H9 (cell line): ENCODE measurements around the gene RPS8. TPM values are rescaled to one million over a fixed set of nuclear protein-coding genes. Genes with fewer than 3 reads are reported as not detected.

Experiments used
- DNase-seq: peaks from one replicate; pipeline ENCODE4 v3.0.0-alpha.2; 2017
- H2AFZ ChIP-seq: one replicate; pipeline ENCODE4 v1.6.1; 2013; ENCODE audit warnings: mild to moderate bottlenecking, low read length, control low read depth, moderate library complexity
- H2AK5ac ChIP-seq: 2 replicates; pipeline ENCODE4 v1.6.1; 2013; ENCODE audit warnings: low read length, control low read depth, mixed read lengths; ENCODE audit not compliant: insufficient read length
- H2BK120ac ChIP-seq: one replicate; pipeline ENCODE4 v1.6.1; 2013; ENCODE audit warnings: low read depth, mild to moderate bottlenecking, low read length, control low read depth, inconsistent platforms; ENCODE audit not compliant: poor library complexity, severe bottlenecking
- H2BK12ac ChIP-seq: 2 replicates; pipeline ENCODE4 v1.6.1; 2013; ENCODE audit warnings: low read length, control low read depth, mixed read lengths, low read depth; ENCODE audit not compliant: insufficient read length
- H2BK15ac ChIP-seq: 2 replicates; pipeline ENCODE4 v1.6.1; 2013; ENCODE audit warnings: low read depth, low read length, control low read depth
- H2BK20ac ChIP-seq: one replicate; pipeline ENCODE4 v1.6.1; 2013; ENCODE audit warnings: low read depth, mild to moderate bottlenecking, low read length, control low read depth, inconsistent platforms; ENCODE audit not compliant: poor library complexity, severe bottlenecking
- H2BK5ac ChIP-seq: 2 replicates; pipeline ENCODE4 v1.6.1; 2013; ENCODE audit warnings: low read length, control low read depth, mixed read lengths; ENCODE audit not compliant: insufficient read length
- H3K14ac ChIP-seq: 2 replicates; pipeline ENCODE4 v1.6.1; 2013; ENCODE audit warnings: low read length, control low read depth; ENCODE audit not compliant: insufficient read depth
- H3K18ac ChIP-seq: 2 replicates; pipeline ENCODE4 v1.6.1; 2013; ENCODE audit warnings: low read depth, mild to moderate bottlenecking, mixed read lengths, low read length, control low read depth; ENCODE audit not compliant: insufficient read length
- H3K23ac ChIP-seq: 2 replicates; pipeline ENCODE4 v1.6.1; 2013; ENCODE audit warnings: low read length, control low read depth, mixed read lengths, low read depth; ENCODE audit not compliant: insufficient read length
- H3K23me2 ChIP-seq: 2 replicates; pipeline ENCODE4 v1.6.1; 2013; ENCODE audit warnings: low read depth, mild to moderate bottlenecking, mixed read lengths, low read length, control low read depth; ENCODE audit not compliant: insufficient read length, poor library complexity, severe bottlenecking
- H3K27ac ChIP-seq: 2 replicates; pipeline ENCODE4 v1.5.1; 2013; ENCODE audit warnings: low read length, control low read depth, mixed read lengths, low read depth; ENCODE audit not compliant: insufficient read length
- H3K27me3 ChIP-seq: 2 replicates; pipeline ENCODE4 v1.6.1; 2013; ENCODE audit warnings: low read length, control low read depth, inconsistent platforms; ENCODE audit not compliant: insufficient read depth
- H3K4ac ChIP-seq: 2 replicates; pipeline ENCODE4 v1.6.1; 2013; ENCODE audit warnings: low read depth, mild to moderate bottlenecking, control low read depth, inconsistent platforms, low read length, moderate library complexity
- H3K4me1 ChIP-seq: 2 replicates; pipeline ENCODE4 v1.6.1; 2013; ENCODE audit warnings: low read length, control low read depth, inconsistent platforms; ENCODE audit not compliant: insufficient read depth
- H3K4me2 ChIP-seq: 2 replicates; pipeline ENCODE4 v1.6.1; 2013; ENCODE audit warnings: low read length, control low read depth, mixed read lengths; ENCODE audit not compliant: insufficient read length, insufficient read depth
- H3K56ac ChIP-seq: 2 replicates; pipeline ENCODE4 v1.6.1; 2013; ENCODE audit warnings: low read depth, mild to moderate bottlenecking, mixed read lengths, low read length, control low read depth; ENCODE audit not compliant: insufficient read length
- H3K79me1 ChIP-seq: 2 replicates; pipeline ENCODE4 v1.6.1; 2013; ENCODE audit warnings: low read depth, mild to moderate bottlenecking, moderate library complexity, low read length, control low read depth, inconsistent platforms; ENCODE audit not compliant: insufficient read depth, poor library complexity, severe bottlenecking
- H3K79me2 ChIP-seq: 2 replicates; pipeline ENCODE4 v1.6.1; 2013; ENCODE audit warnings: low read length, control low read depth, inconsistent platforms; ENCODE audit not compliant: insufficient read depth
- H3K9ac ChIP-seq: 2 replicates; pipeline ENCODE4 v1.6.1; 2013; ENCODE audit warnings: low read length, control low read depth, mixed read lengths; ENCODE audit not compliant: insufficient read length; ENCODE audit errors: extremely low read depth
- H3K9me3 ChIP-seq: one replicate; pipeline ENCODE4 v1.6.1; 2013; ENCODE audit warnings: low read depth, low read length, inconsistent platforms; ENCODE audit not compliant: control insufficient read depth
- H3T11ph ChIP-seq: one replicate; pipeline ENCODE4 v1.6.1; 2013; ENCODE audit warnings: mild to moderate bottlenecking, low read length, control low read depth, inconsistent platforms
- H4K20me1 ChIP-seq: one replicate; pipeline ENCODE4 v1.6.1; 2013; ENCODE audit not compliant: control insufficient read depth, insufficient read length, insufficient read depth
- H4K5ac ChIP-seq: 2 replicates; pipeline ENCODE4 v1.6.1; 2013; ENCODE audit warnings: low read depth, mild to moderate bottlenecking, mixed read lengths, low read length, control low read depth; ENCODE audit not compliant: insufficient read length
- H4K8ac ChIP-seq: replicated peaks from 2 replicates; pipeline ENCODE4 v1.6.1; 2013; ENCODE audit warnings: low read length, control low read depth, mixed read lengths, low read depth; ENCODE audit not compliant: insufficient read length
- H4K91ac ChIP-seq: 2 replicates; pipeline ENCODE4 v1.6.1; 2013; ENCODE audit warnings: low read depth, mild to moderate bottlenecking, moderate library complexity, mixed read lengths, low read length, control low read depth; ENCODE audit not compliant: insufficient read length
- H3K27ac Mint-ChIP-seq, 3 experiments: 2 replicates in 2 of 3; 3 replicates in 1 of 3; pipeline ENCODE4 v1.8.0; 2020 to 2021; ENCODE audit warnings: mixed read lengths in 3 of 3, mild to moderate bottlenecking in 1 of 3, moderate library complexity in 1 of 3
- H3K27me3 Mint-ChIP-seq: 2 replicates; pipeline ENCODE4 v1.8.0; 2021; ENCODE audit warnings: low read depth, mild to moderate bottlenecking, moderate library complexity, mixed read lengths
- H3K36me3 Mint-ChIP-seq, 3 experiments: 2 replicates in 2 of 3; 3 replicates in 1 of 3; pipeline ENCODE4 v1.8.0; 2020 to 2021; ENCODE audit warnings: low read depth in 3 of 3, mixed read lengths in 3 of 3; ENCODE audit not compliant: insufficient read depth in 1 of 3
- H3K4me1 Mint-ChIP-seq, 2 experiments: 2 replicates each; pipeline ENCODE4 v1.8.0; 2020; ENCODE audit warnings: mixed read lengths in 2 of 2
- H3K4me3 Mint-ChIP-seq, 2 experiments: 2 replicates in 1 of 2; 3 replicates in 1 of 2; pipeline ENCODE4 v1.8.0; 2020 to 2021; ENCODE audit warnings: mild to moderate bottlenecking in 2 of 2, mixed read lengths in 2 of 2, moderate library complexity in 1 of 2
- H3K9me3 Mint-ChIP-seq, 2 experiments: 2 replicates in 1 of 2; 3 replicates in 1 of 2; pipeline ENCODE4 v1.8.0; 2020; ENCODE audit warnings: mild to moderate bottlenecking in 2 of 2, mixed read lengths in 2 of 2, moderate library complexity in 1 of 2
- WGBS: extraction: QIAGEN DNeasy Blood & Tissue Kit; methylation state at CpG from one replicate; pipeline ENCODE4 v1.1.7; 2013; ENCODE audit warnings: missing lambda C conversion rate, low lambda C conversion rate, mixed read lengths; ENCODE audit not compliant: insufficient read length; ENCODE audit errors: extremely low coverage; 5-methylcytosine and 5-hydroxymethylcytosine counted together
- total RNA-seq: library from RNA; stranded (reverse); gene quantifications from 2 replicates; pipeline ENCODE4 v1.2.1, GENCODE V29; 2021
- TF ChIP-seq, protein P1 (sequence below): fragments of 200-600 bp; sonication (generic); conservative IDR thresholded peaks from 3 replicates; pipeline ENCODE4 v1.8.0; 2021; ENCODE audit warnings: antibody characterized with exemption, mild to moderate bottlenecking

RPS8 gene
- total RNA-seq, 1 experiment from 2014 or later: 2,591 TPM

GRCh38 chr1:44775930-44776729 is 790 bp downstream of the RPS8 start:
- H2AK5ac ChIP-seq: peak overlapping the region; percentile 13
- H3K9me3 ChIP-seq: no peaks in the 10 kb centered on the region
- WGBS: no CpG with 5 or more reads among the region's 36 CpGs
- peaks cover 17% of the 10 kb centered on the region; the same call in 1 of the 2 replicates for H3K79me2 ChIP-seq
- H3K27ac Mint-ChIP-seq: peak overlapping the region; percentile 91 to 97 (median 94)
- no peak overlapping the region for H3K27ac ChIP-seq
- H4K20me1 ChIP-seq: peaks cover 4% of the 10 kb centered on the region
- H3K4me3 Mint-ChIP-seq: peak overlapping the region; percentile 81 to 95
- peaks cover 18 to 22% of the 10 kb centered on the region in 2 experiments for H3K4me1 Mint-ChIP-seq
- H3K4me2 ChIP-seq: peak overlapping the region; percentile 99
- no peak overlapping the region for H2BK20ac ChIP-seq
- H3K9me3 Mint-ChIP-seq: 0 out of 5 replicates have a peak, but pooled peaks cover 0 to 4% of the 10 kb centered on the region in 2 experiments
- TF ChIP-seq, protein P1, sequence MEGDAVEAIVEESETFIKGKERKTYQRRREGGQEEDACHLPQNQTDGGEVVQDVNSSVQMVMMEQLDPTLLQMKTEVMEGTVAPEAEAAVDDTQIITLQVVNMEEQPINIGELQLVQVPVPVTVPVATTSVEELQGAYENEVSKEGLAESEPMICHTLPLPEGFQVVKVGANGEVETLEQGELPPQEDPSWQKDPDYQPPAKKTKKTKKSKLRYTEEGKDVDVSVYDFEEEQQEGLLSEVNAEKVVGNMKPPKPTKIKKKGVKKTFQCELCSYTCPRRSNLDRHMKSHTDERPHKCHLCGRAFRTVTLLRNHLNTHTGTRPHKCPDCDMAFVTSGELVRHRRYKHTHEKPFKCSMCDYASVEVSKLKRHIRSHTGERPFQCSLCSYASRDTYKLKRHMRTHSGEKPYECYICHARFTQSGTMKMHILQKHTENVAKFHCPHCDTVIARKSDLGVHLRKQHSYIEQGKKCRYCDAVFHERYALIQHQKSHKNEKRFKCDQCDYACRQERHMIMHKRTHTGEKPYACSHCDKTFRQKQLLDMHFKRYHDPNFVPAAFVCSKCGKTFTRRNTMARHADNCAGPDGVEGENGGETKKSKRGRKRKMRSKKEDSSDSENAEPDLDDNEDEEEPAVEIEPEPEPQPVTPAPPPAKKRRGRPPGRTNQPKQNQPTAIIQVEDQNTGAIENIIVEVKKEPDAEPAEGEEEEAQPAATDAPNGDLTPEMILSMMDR: no peak
- H2BK120ac ChIP-seq: no peak overlapping the region
- H3K14ac ChIP-seq: peak overlapping the region; percentile 94
- no peak overlapping the region for H2AFZ ChIP-seq
- peak overlapping the region; percentile 83 for H3K18ac ChIP-seq
- H3K4me1 ChIP-seq: no peaks in the 10 kb centered on the region
- H3K27me3 ChIP-seq: no peaks in the 10 kb centered on the region
- H2BK15ac ChIP-seq: no peak overlapping the region
- no peak overlapping the region for H4K91ac ChIP-seq
- H4K5ac ChIP-seq: peak overlapping the region; percentile 83
- H3K23me2 ChIP-seq: peaks cover 11% of the 10 kb centered on the region
- H3K9ac ChIP-seq: peak overlapping the region; percentile 98
- H3K27me3 Mint-ChIP-seq: no peaks in the 10 kb centered on the region
- H3K79me1 ChIP-seq: peaks cover 2% of the 10 kb centered on the region
- DNase-seq: no peak
- no peak overlapping the region for H4K8ac ChIP-seq
- H2BK5ac ChIP-seq: no peak overlapping the region
- no peak overlapping the region for H3T11ph ChIP-seq
- H3K36me3 Mint-ChIP-seq: peaks cover 33 to 55% (median 47%) of the 10 kb centered on the region in 3 experiments
- H2BK12ac ChIP-seq: no peak overlapping the region
- no peak overlapping the region for H3K56ac ChIP-seq
- peak overlapping the region; percentile 33; the same call in 1 of the 2 replicates for H3K4ac ChIP-seq
- no peak overlapping the region for H3K23ac ChIP-seq
